SK-N-SH treated with all-trans-retinoic acid at 6 μM for 48 hours (cell line): ENCODE results near the gene HSD17B11.

Source experiments
- ARNTL ChIP-seq: fragments of 450-650 bp; formaldehyde crosslinking; IDR thresholded peaks from 2 replicates; pipeline ENCODE4 v1.5.0; 2020; ENCODE audit warnings: low read depth, mild to moderate bottlenecking, moderate library complexity, borderline replicate concordance
- ESRRG ChIP-seq: fragments of 250-450 bp; sonication (Bioruptor Pico); IDR thresholded peaks from 2 replicates; pipeline ENCODE4 v1.6.1; 2021; ENCODE audit warnings: mild to moderate bottlenecking
- GLIS3 ChIP-seq: fragments of 250-450 bp; sonication (Bioruptor Pico); IDR thresholded peaks from 2 replicates; pipeline ENCODE4 v1.5.0; 2020; ENCODE audit warnings: mild to moderate bottlenecking, moderate library complexity
- ISL1 ChIP-seq: fragments of 250-450 bp; sonication (Bioruptor Pico); IDR thresholded peaks from 2 replicates; pipeline ENCODE4 v2.1.2; 2022; ENCODE audit warnings: mild to moderate bottlenecking, moderate library complexity
- PPARA ChIP-seq: fragments of 250-450 bp; sonication (Bioruptor Pico); IDR thresholded peaks from 2 replicates; pipeline ENCODE4 v1.5.0; 2020; ENCODE audit warnings: mild to moderate bottlenecking, borderline replicate concordance
- RARB ChIP-seq: fragments of 250-450 bp; sonication (Bioruptor Pico); IDR thresholded peaks from 2 replicates; pipeline ENCODE4 v1.8.0; 2021; ENCODE audit warnings: mild to moderate bottlenecking, moderate library complexity
- SNAI2 ChIP-seq: fragments of 250-450 bp; sonication (Bioruptor Pico); IDR thresholded peaks from 2 replicates; pipeline ENCODE4 v1.5.0; 2020; ENCODE audit warnings: mild to moderate bottlenecking, moderate library complexity
- ZFP3 ChIP-seq: fragments of 250-450 bp; sonication (Bioruptor Pico); IDR thresholded peaks from 2 replicates; pipeline ENCODE4 v1.5.0; 2020; ENCODE audit warnings: mild to moderate bottlenecking, moderate library complexity
- ZNF8 ChIP-seq: fragments of 450-650 bp; formaldehyde crosslinking; IDR thresholded peaks from 2 replicates; pipeline ENCODE4 v1.5.0; 2020; ENCODE audit warnings: mild to moderate bottlenecking, moderate library complexity
- TF ChIP-seq, protein P1 (sequence below): fragments of 250-450 bp; sonication (Bioruptor Pico); IDR thresholded peaks from 2 replicates; pipeline ENCODE4 v1.8.0; 2020; ENCODE audit warnings: mild to moderate bottlenecking, moderate library complexity, borderline replicate concordance
- TF ChIP-seq, protein P2 (sequence below): fragments of 250-450 bp; sonication (Bioruptor Pico); IDR thresholded peaks from 2 replicates; pipeline ENCODE4 v1.5.1; 2021; ENCODE audit warnings: mild to moderate bottlenecking, moderate library complexity
- TF ChIP-seq, protein P3 (sequence below): fragments of 250-450 bp; sonication (Bioruptor Pico); IDR thresholded peaks from 2 replicates; pipeline ENCODE4 v1.8.0; 2021; ENCODE audit warnings: low read depth, mild to moderate bottlenecking, moderate library complexity, borderline replicate concordance
- TF ChIP-seq, protein P4 (sequence below): fragments of 250-450 bp; sonication (Bioruptor Pico); IDR thresholded peaks from 2 replicates; pipeline ENCODE4 v1.5.1; 2020; ENCODE audit warnings: low read depth, mild to moderate bottlenecking, moderate library complexity

DNA sequence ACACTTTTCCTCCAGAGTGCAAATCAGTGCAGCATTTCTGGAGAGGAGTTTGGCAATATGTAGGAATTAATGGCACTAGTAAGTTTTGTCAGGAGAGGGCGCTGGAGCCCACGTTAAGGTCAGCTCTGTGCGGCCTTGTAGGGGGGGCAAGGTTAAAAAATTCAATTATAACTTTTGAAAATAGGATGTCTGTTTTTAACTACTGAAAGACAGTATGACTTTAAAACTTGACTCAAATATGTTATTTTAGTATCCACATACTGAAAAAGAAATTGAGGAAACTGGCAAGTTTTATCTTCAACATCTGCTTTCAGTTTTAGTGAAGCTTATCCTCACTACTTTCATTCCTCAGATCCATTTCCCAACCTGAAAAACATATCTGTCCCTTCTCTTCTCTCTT lies 37.4 kb downstream of the HSD17B11 start:
- TF ChIP-seq ZNF8 (no peak), ZFP3 (no peak), ESRRG (CRISPR knock-in tag) (no peak), ARNTL (no peak), PPARA (no peak), GLIS3 (CRISPR knock-in tag) (no peak), RARB (no peak), ISL1 (CRISPR knock-in tag) (no peak), SNAI2 (no peak)
- TF ChIP-seq, protein P1, sequence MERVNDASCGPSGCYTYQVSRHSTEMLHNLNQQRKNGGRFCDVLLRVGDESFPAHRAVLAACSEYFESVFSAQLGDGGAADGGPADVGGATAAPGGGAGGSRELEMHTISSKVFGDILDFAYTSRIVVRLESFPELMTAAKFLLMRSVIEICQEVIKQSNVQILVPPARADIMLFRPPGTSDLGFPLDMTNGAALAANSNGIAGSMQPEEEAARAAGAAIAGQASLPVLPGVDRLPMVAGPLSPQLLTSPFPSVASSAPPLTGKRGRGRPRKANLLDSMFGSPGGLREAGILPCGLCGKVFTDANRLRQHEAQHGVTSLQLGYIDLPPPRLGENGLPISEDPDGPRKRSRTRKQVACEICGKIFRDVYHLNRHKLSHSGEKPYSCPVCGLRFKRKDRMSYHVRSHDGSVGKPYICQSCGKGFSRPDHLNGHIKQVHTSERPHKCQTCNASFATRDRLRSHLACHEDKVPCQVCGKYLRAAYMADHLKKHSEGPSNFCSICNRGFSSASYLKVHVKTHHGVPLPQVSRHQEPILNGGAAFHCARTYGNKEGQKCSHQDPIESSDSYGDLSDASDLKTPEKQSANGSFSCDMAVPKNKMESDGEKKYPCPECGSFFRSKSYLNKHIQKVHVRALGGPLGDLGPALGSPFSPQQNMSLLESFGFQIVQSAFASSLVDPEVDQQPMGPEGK (CRISPR knock-in tag): no peak
- TF ChIP-seq, protein P2, sequence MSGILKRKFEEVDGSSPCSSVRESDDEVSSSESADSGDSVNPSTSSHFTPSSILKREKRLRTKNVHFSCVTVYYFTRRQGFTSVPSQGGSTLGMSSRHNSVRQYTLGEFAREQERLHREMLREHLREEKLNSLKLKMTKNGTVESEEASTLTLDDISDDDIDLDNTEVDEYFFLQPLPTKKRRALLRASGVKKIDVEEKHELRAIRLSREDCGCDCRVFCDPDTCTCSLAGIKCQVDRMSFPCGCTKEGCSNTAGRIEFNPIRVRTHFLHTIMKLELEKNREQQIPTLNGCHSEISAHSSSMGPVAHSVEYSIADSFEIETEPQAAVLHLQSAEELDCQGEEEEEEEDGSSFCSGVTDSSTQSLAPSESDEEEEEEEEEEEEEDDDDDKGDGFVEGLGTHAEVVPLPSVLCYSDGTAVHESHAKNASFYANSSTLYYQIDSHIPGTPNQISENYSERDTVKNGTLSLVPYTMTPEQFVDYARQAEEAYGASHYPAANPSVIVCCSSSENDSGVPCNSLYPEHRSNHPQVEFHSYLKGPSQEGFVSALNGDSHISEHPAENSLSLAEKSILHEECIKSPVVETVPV: no peak
- TF ChIP-seq, protein P3, sequence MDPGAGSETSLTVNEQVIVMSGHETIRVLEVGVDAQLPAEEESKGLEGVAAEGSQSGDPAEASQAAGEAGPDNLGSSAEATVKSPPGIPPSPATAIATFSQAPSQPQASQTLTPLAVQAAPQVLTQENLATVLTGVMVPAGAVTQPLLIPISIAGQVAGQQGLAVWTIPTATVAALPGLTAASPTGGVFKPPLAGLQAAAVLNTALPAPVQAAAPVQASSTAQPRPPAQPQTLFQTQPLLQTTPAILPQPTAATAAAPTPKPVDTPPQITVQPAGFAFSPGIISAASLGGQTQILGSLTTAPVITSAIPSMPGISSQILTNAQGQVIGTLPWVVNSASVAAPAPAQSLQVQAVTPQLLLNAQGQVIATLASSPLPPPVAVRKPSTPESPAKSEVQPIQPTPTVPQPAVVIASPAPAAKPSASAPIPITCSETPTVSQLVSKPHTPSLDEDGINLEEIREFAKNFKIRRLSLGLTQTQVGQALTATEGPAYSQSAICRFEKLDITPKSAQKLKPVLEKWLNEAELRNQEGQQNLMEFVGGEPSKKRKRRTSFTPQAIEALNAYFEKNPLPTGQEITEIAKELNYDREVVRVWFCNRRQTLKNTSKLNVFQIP (CRISPR knock-in tag): no peak
- TF ChIP-seq, protein P4, sequence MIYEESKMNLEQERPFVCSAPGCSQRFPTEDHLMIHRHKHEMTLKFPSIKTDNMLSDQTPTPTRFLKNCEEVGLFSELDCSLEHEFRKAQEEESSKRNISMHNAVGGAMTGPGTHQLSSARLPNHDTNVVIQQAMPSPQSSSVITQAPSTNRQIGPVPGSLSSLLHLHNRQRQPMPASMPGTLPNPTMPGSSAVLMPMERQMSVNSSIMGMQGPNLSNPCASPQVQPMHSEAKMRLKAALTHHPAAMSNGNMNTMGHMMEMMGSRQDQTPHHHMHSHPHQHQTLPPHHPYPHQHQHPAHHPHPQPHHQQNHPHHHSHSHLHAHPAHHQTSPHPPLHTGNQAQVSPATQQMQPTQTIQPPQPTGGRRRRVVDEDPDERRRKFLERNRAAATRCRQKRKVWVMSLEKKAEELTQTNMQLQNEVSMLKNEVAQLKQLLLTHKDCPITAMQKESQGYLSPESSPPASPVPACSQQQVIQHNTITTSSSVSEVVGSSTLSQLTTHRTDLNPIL: no peak
